H9 (cell line): Measurements from ENCODE around the gene DHRS1. TPM values are rescaled to one million over a fixed set of nuclear protein-coding genes. Genes with fewer than 3 reads are reported as not detected.
A peak's percentile ranks its signal among the peaks of the same experiment; 100 is the strongest.

Experiments used
- DNase-seq: peaks from one replicate; pipeline ENCODE4 v3.0.0-alpha.2; 2017
- H2AFZ ChIP-seq: one replicate; pipeline ENCODE4 v1.6.1; 2013; ENCODE audit warnings: mild to moderate bottlenecking, low read length, control low read depth, moderate library complexity
- H2AK5ac ChIP-seq: 2 replicates; pipeline ENCODE4 v1.6.1; 2013; ENCODE audit warnings: low read length, control low read depth, mixed read lengths; ENCODE audit not compliant: insufficient read length
- H2BK120ac ChIP-seq: one replicate; pipeline ENCODE4 v1.6.1; 2013; ENCODE audit warnings: low read depth, mild to moderate bottlenecking, low read length, control low read depth, inconsistent platforms; ENCODE audit not compliant: poor library complexity, severe bottlenecking
- H2BK12ac ChIP-seq: 2 replicates; pipeline ENCODE4 v1.6.1; 2013; ENCODE audit warnings: low read length, control low read depth, mixed read lengths, low read depth; ENCODE audit not compliant: insufficient read length
- H2BK15ac ChIP-seq: 2 replicates; pipeline ENCODE4 v1.6.1; 2013; ENCODE audit warnings: low read depth, low read length, control low read depth
- H2BK20ac ChIP-seq: one replicate; pipeline ENCODE4 v1.6.1; 2013; ENCODE audit warnings: low read depth, mild to moderate bottlenecking, low read length, control low read depth, inconsistent platforms; ENCODE audit not compliant: poor library complexity, severe bottlenecking
- H2BK5ac ChIP-seq: 2 replicates; pipeline ENCODE4 v1.6.1; 2013; ENCODE audit warnings: low read length, control low read depth, mixed read lengths; ENCODE audit not compliant: insufficient read length
- H3K14ac ChIP-seq: 2 replicates; pipeline ENCODE4 v1.6.1; 2013; ENCODE audit warnings: low read length, control low read depth; ENCODE audit not compliant: insufficient read depth
- H3K18ac ChIP-seq: 2 replicates; pipeline ENCODE4 v1.6.1; 2013; ENCODE audit warnings: low read depth, mild to moderate bottlenecking, mixed read lengths, low read length, control low read depth; ENCODE audit not compliant: insufficient read length
- H3K23ac ChIP-seq: 2 replicates; pipeline ENCODE4 v1.6.1; 2013; ENCODE audit warnings: low read length, control low read depth, mixed read lengths, low read depth; ENCODE audit not compliant: insufficient read length
- H3K23me2 ChIP-seq: 2 replicates; pipeline ENCODE4 v1.6.1; 2013; ENCODE audit warnings: low read depth, mild to moderate bottlenecking, mixed read lengths, low read length, control low read depth; ENCODE audit not compliant: insufficient read length, poor library complexity, severe bottlenecking
- H3K27ac ChIP-seq: 2 replicates; pipeline ENCODE4 v1.5.1; 2013; ENCODE audit warnings: low read length, control low read depth, mixed read lengths, low read depth; ENCODE audit not compliant: insufficient read length
- H3K27me3 ChIP-seq: 2 replicates; pipeline ENCODE4 v1.6.1; 2013; ENCODE audit warnings: low read length, control low read depth, inconsistent platforms; ENCODE audit not compliant: insufficient read depth
- H3K4ac ChIP-seq: 2 replicates; pipeline ENCODE4 v1.6.1; 2013; ENCODE audit warnings: low read depth, mild to moderate bottlenecking, control low read depth, inconsistent platforms, low read length, moderate library complexity
- H3K4me1 ChIP-seq: 2 replicates; pipeline ENCODE4 v1.6.1; 2013; ENCODE audit warnings: low read length, control low read depth, inconsistent platforms; ENCODE audit not compliant: insufficient read depth
- H3K4me2 ChIP-seq: 2 replicates; pipeline ENCODE4 v1.6.1; 2013; ENCODE audit warnings: low read length, control low read depth, mixed read lengths; ENCODE audit not compliant: insufficient read length, insufficient read depth
- H3K56ac ChIP-seq: 2 replicates; pipeline ENCODE4 v1.6.1; 2013; ENCODE audit warnings: low read depth, mild to moderate bottlenecking, mixed read lengths, low read length, control low read depth; ENCODE audit not compliant: insufficient read length
- H3K79me1 ChIP-seq: 2 replicates; pipeline ENCODE4 v1.6.1; 2013; ENCODE audit warnings: low read depth, mild to moderate bottlenecking, moderate library complexity, low read length, control low read depth, inconsistent platforms; ENCODE audit not compliant: insufficient read depth, poor library complexity, severe bottlenecking
- H3K79me2 ChIP-seq: 2 replicates; pipeline ENCODE4 v1.6.1; 2013; ENCODE audit warnings: low read length, control low read depth, inconsistent platforms; ENCODE audit not compliant: insufficient read depth
- H3K9ac ChIP-seq: 2 replicates; pipeline ENCODE4 v1.6.1; 2013; ENCODE audit warnings: low read length, control low read depth, mixed read lengths; ENCODE audit not compliant: insufficient read length; ENCODE audit errors: extremely low read depth
- H3K9me3 ChIP-seq: one replicate; pipeline ENCODE4 v1.6.1; 2013; ENCODE audit warnings: low read depth, low read length, inconsistent platforms; ENCODE audit not compliant: control insufficient read depth
- H3T11ph ChIP-seq: one replicate; pipeline ENCODE4 v1.6.1; 2013; ENCODE audit warnings: mild to moderate bottlenecking, low read length, control low read depth, inconsistent platforms
- H4K20me1 ChIP-seq: one replicate; pipeline ENCODE4 v1.6.1; 2013; ENCODE audit not compliant: control insufficient read depth, insufficient read length, insufficient read depth
- H4K5ac ChIP-seq: 2 replicates; pipeline ENCODE4 v1.6.1; 2013; ENCODE audit warnings: low read depth, mild to moderate bottlenecking, mixed read lengths, low read length, control low read depth; ENCODE audit not compliant: insufficient read length
- H4K8ac ChIP-seq: replicated peaks from 2 replicates; pipeline ENCODE4 v1.6.1; 2013; ENCODE audit warnings: low read length, control low read depth, mixed read lengths, low read depth; ENCODE audit not compliant: insufficient read length
- H4K91ac ChIP-seq: 2 replicates; pipeline ENCODE4 v1.6.1; 2013; ENCODE audit warnings: low read depth, mild to moderate bottlenecking, moderate library complexity, mixed read lengths, low read length, control low read depth; ENCODE audit not compliant: insufficient read length
- H3K27ac Mint-ChIP-seq, 3 experiments: 2 replicates in 2 of 3; 3 replicates in 1 of 3; pipeline ENCODE4 v1.8.0; 2020 to 2021; ENCODE audit warnings: mixed read lengths in 3 of 3, mild to moderate bottlenecking in 1 of 3, moderate library complexity in 1 of 3
- H3K27me3 Mint-ChIP-seq: 2 replicates; pipeline ENCODE4 v1.8.0; 2021; ENCODE audit warnings: low read depth, mild to moderate bottlenecking, moderate library complexity, mixed read lengths
- H3K36me3 Mint-ChIP-seq, 3 experiments: 2 replicates in 2 of 3; 3 replicates in 1 of 3; pipeline ENCODE4 v1.8.0; 2020 to 2021; ENCODE audit warnings: low read depth in 3 of 3, mixed read lengths in 3 of 3; ENCODE audit not compliant: insufficient read depth in 1 of 3
- H3K4me1 Mint-ChIP-seq, 2 experiments: 2 replicates each; pipeline ENCODE4 v1.8.0; 2020; ENCODE audit warnings: mixed read lengths in 2 of 2
- H3K4me3 Mint-ChIP-seq, 2 experiments: 2 replicates in 1 of 2; 3 replicates in 1 of 2; pipeline ENCODE4 v1.8.0; 2020 to 2021; ENCODE audit warnings: mild to moderate bottlenecking in 2 of 2, mixed read lengths in 2 of 2, moderate library complexity in 1 of 2
- H3K9me3 Mint-ChIP-seq, 2 experiments: 2 replicates in 1 of 2; 3 replicates in 1 of 2; pipeline ENCODE4 v1.8.0; 2020; ENCODE audit warnings: mild to moderate bottlenecking in 2 of 2, mixed read lengths in 2 of 2, moderate library complexity in 1 of 2
- CTCF ChIP-seq: fragments of 200-600 bp; sonication (generic); conservative IDR thresholded peaks from 3 replicates; pipeline ENCODE4 v1.8.0; 2021; ENCODE audit warnings: antibody characterized with exemption, mild to moderate bottlenecking
- WGBS: extraction: QIAGEN DNeasy Blood & Tissue Kit; methylation state at CpG from one replicate; pipeline ENCODE4 v1.1.7; 2013; ENCODE audit warnings: missing lambda C conversion rate, low lambda C conversion rate, mixed read lengths; ENCODE audit not compliant: insufficient read length; ENCODE audit errors: extremely low coverage; 5-methylcytosine and 5-hydroxymethylcytosine counted together
- total RNA-seq: library from RNA; stranded (reverse); gene quantifications from 2 replicates; pipeline ENCODE4 v1.2.1, GENCODE V29; 2021

The DHRS1 gene
- total RNA-seq, 1 experiment from 2014 or later = 19.1 TPM

GRCh38 chr14:24315807-24316596 is 16.4 kb upstream of the DHRS1 start:
- no peak overlapping the region for H2AK5ac ChIP-seq
- no peaks in the 10 kb centered on the region for H3K79me2 ChIP-seq
- H3K14ac ChIP-seq = no peak overlapping the region; the same call in 1 of the 2 replicates
- Mint-ChIP-seq H3K36me3 (peaks cover 0 to 4% (median 0%) of the 10 kb centered on the region in 3 experiments; a peak in 1 of 7 replicates), H3K9me3 (no peaks in the 10 kb centered on the region), H3K27ac (no peak overlapping the region), H3K27me3 (peaks cover 46% of the 10 kb centered on the region), H3K4me1 (no peaks in the 10 kb centered on the region), H3K4me3 (no peak overlapping the region)
- no peak overlapping the region for H3T11ph ChIP-seq
- H4K91ac ChIP-seq = no peak overlapping the region
- H3K23ac ChIP-seq = no peak overlapping the region
- no peak overlapping the region for H3K9ac ChIP-seq
- H3K79me1 ChIP-seq = no peaks in the 10 kb centered on the region
- H2AFZ ChIP-seq = no peak overlapping the region
- WGBS = no CpG with 5 or more reads among the region's 70 CpGs
- peaks cover 2% of the 10 kb centered on the region; the same call in 1 of the 2 replicates for H3K27me3 ChIP-seq
- no peak overlapping the region for H4K5ac ChIP-seq
- peak; percentile 81 for DNase-seq
- no peaks in the 10 kb centered on the region for H4K20me1 ChIP-seq
- no peak overlapping the region for H3K18ac ChIP-seq
- no peaks in the 10 kb centered on the region for H3K9me3 ChIP-seq
- no peak overlapping the region for H3K4ac ChIP-seq
- no peak overlapping the region for H3K56ac ChIP-seq
- no peaks in the 10 kb centered on the region for H3K23me2 ChIP-seq
- TF ChIP-seq CTCF = peak; percentile 39; the same call in 1 of the 3 replicates
- H3K4me1 ChIP-seq = no peaks in the 10 kb centered on the region
- no peak overlapping the region for H3K27ac ChIP-seq
- H2BK20ac ChIP-seq = no peak overlapping the region
- no peak overlapping the region for H2BK5ac ChIP-seq
- no peak overlapping the region for H4K8ac ChIP-seq
- H2BK120ac ChIP-seq = no peak overlapping the region
- H3K4me2 ChIP-seq = no peak overlapping the region
- H2BK12ac ChIP-seq = no peak overlapping the region
- H2BK15ac ChIP-seq = no peak overlapping the region
